Measurements from ENCODE around the gene RXRA. TPM values are rescaled to one million over a fixed set of nuclear protein-coding genes. Genes with fewer than 3 reads are reported as not detected.

The RXRA gene
- total and polyA plus RNA-seq, 3 experiments from 2014 or later, result 2.1 to 10.0 (median 9.9) TPM

DNA sequence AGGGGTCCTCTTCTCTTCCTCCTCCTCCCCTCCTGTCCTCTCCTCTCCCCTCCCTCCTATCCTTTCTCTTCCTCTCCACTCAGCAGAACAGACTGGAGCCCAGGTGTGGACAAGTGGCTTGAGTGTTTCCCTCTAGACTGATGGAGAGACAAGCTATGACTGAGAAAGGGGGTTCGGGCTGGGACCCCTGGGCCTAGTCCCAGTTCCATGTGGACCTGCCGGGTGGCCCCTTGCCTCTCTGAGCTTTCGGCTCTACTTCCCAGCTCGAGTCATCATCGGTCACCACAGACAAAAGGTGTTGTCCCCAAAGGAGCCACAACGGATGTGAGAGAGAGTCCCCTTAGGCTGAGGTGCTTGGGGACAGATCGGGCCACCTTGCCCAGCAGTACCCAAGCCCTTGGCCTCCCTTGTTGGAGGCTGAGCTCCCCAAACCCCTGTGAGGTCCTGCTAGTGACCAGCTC is 3.4 kb upstream of the RXRA start:
- Mint-ChIP-seq H3K9me3 (no peaks in the 10 kb centered on the region), H3K4me1 (peaks cover 6 to 19% (median 8%) of the 10 kb centered on the region in 3 donors), H3K36me3 (no peaks in the 10 kb centered on the region), H3K27ac (peak overlapping the region in 5 of 8 donors; percentile 5 to 77 (median 38)), H3K27me3 (peaks cover 0 to 4% of the 10 kb centered on the region in 2 donors), H3K4me3 (peak overlapping the region in 2 of 7 donors; percentile 15 to 82)
- DNase-seq, result peak in 1 of 5 donors; percentile 40
- Histone ChIP-seq H3K27ac (ENCODE audit: low read depth, low read length) (no peak overlapping the region), H3K4me3 (ENCODE audit: low read length) (no peak overlapping the region), H3K27me3 (ENCODE audit: insufficient read depth, low read length, poor library complexity, severe bottlenecking) (no peaks in the 10 kb centered on the region), H3K4me1 (ENCODE audit: insufficient read depth, low read length) (peaks cover 13% of the 10 kb centered on the region), H3K36me3 (ENCODE audit: insufficient read depth, low read length) (no peaks in the 10 kb centered on the region), H3K9me3 (ENCODE audit: low read length) (no peaks in the 10 kb centered on the region)
- ChIA-PET CTCF (interaction anchor here (1.1 to 3.4 kb wide), 3 partner anchors 21 to 152 kb away, joined by 3 to 10 read pairs (median 6); no protein-coding TSS in a partner anchor), POLR2A (interaction anchor here (0.6 kb wide), 1 partner anchor 120 kb away, joined by 3 read pairs; no protein-coding TSS in a partner anchor)

DNA sequence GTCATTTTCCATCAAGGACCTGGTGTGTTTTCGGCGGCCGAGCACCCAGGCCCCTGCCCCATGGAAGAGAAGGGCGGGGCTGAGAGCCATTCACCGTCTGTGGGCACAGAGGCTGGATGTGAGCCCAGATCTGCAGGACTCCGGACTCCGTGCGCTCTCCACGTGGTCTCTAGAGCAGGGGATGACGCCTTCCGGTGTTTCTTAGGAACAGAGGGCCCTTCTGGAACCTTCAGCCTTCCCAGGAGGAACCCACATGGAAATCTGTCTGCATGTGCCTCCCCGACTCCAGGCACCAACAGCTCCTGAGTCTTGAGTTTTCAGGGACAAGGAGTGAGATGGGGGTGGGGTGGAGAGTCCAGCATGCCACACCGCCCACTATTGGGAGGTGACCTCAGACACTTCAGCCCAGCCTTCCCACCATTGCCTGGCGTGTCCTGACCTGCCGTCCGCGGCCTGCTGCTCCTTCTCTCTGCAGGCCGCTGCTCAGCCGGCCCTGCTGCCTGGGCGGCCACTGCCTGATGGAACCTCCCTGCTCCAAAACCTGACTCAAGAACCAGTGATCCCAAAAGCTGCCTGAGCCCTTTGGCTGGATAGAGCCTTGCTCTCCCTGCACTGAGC is 2.4 kb upstream of the RXRA start:
- H3K4me1 Mint-ChIP-seq, result peaks cover 6 to 19% (median 8%) of the 10 kb centered on the region in 3 donors
- H3K27me3 Mint-ChIP-seq, result peaks cover 0 to 4% of the 10 kb centered on the region in 2 donors
- peak in 1 of 5 donors; percentile 44 for DNase-seq
- H3K4me3 ChIP-seq (ENCODE audit: low read length), result no peak overlapping the region
- ChIA-PET CTCF (interaction anchor here (0.9 to 3.4 kb wide), 3 partner anchors 22 to 153 kb away, joined by 3 to 10 read pairs (median 6); no protein-coding TSS in a partner anchor), POLR2A (no interaction called here)
- no peaks in the 10 kb centered on the region for H3K36me3 ChIP-seq (ENCODE audit: insufficient read depth, low read length)
- H3K27ac Mint-ChIP-seq, result peak overlapping the region in 5 of 8 donors; percentile 27 to 88 (median 77)
- H3K4me1 ChIP-seq (ENCODE audit: insufficient read depth, low read length), result peaks cover 19% of the 10 kb centered on the region
- no peaks in the 10 kb centered on the region for H3K9me3 Mint-ChIP-seq
- peak overlapping the region; percentile 16 to 89 (median 80) for H3K4me3 Mint-ChIP-seq
- no peaks in the 10 kb centered on the region for H3K27me3 ChIP-seq (ENCODE audit: insufficient read depth, low read length, poor library complexity, severe bottlenecking)
- H3K27ac ChIP-seq (ENCODE audit: low read depth, low read length), result no peak overlapping the region
- no peaks in the 10 kb centered on the region for H3K36me3 Mint-ChIP-seq
- no peaks in the 10 kb centered on the region for H3K9me3 ChIP-seq (ENCODE audit: low read length)

DNA sequence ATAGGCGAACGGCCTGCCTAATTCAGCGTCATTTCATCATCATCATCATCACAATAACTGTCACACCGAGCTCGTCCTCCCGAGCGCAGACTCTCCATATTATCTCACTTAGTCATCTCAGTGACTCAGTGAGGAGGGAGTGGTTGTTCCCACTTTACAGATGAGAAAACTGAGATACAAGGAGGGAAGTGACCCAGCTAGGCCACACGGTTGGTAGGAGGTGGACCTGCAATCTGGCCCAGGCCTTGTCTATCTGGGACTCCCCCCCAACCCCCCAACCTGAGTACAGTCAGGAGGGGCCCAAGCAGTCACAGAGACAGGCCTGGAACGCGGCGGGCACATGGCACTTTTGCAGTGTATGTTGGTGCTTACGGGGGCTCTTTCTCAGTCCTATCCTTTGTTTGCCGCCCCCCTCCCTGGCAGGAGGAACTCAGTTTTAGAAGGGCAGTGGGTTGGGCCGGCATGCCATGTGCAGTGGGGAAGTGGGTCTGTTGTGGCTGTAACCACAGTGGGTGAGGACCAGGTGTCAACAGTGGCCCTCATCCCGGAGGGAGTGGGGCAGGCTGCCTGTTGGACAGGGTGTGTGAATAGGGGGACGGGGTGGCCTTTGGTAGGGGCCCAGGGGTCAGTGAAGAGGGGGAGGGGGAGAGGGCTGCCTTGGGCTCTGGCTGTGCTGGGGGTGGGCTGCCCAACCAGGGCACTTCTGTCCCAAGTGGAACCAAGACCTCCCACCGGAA is 1.7 kb upstream of the RXRA start:
- ChIA-PET POLR2A (interaction anchor here (0.9 kb wide), 1 partner anchor 189 kb away, joined by 4 read pairs; the partner anchor contains the start of gene WDR5), CTCF (interaction anchor here (0.9 to 3.4 kb wide), 2 partner anchors 23 to 154 kb away, joined by 3 to 10 read pairs; no protein-coding TSS in a partner anchor)
- H3K27me3 Mint-ChIP-seq, result peaks cover 0 to 4% of the 10 kb centered on the region in 2 donors
- no peaks in the 10 kb centered on the region for H3K9me3 Mint-ChIP-seq
- Histone ChIP-seq H3K36me3 (ENCODE audit: insufficient read depth, low read length) (no peaks in the 10 kb centered on the region), H3K27me3 (ENCODE audit: insufficient read depth, low read length, poor library complexity, severe bottlenecking) (no peaks in the 10 kb centered on the region), H3K4me1 (ENCODE audit: insufficient read depth, low read length) (peaks cover 19% of the 10 kb centered on the region), H3K9me3 (ENCODE audit: low read length) (no peaks in the 10 kb centered on the region), H3K4me3 (ENCODE audit: low read length) (no peak overlapping the region), H3K27ac (ENCODE audit: low read depth, low read length) (no peak overlapping the region)
- H3K36me3 Mint-ChIP-seq, result no peaks in the 10 kb centered on the region
- peak in 1 of 5 donors; percentile 48 for DNase-seq
- peak overlapping the region; percentile 77 to 89 (median 80) for H3K4me3 Mint-ChIP-seq
- H3K4me1 Mint-ChIP-seq, result peaks cover 6 to 22% (median 8%) of the 10 kb centered on the region in 3 donors
- peak overlapping the region; percentile 40 to 90 (median 70) for H3K27ac Mint-ChIP-seq

DNA sequence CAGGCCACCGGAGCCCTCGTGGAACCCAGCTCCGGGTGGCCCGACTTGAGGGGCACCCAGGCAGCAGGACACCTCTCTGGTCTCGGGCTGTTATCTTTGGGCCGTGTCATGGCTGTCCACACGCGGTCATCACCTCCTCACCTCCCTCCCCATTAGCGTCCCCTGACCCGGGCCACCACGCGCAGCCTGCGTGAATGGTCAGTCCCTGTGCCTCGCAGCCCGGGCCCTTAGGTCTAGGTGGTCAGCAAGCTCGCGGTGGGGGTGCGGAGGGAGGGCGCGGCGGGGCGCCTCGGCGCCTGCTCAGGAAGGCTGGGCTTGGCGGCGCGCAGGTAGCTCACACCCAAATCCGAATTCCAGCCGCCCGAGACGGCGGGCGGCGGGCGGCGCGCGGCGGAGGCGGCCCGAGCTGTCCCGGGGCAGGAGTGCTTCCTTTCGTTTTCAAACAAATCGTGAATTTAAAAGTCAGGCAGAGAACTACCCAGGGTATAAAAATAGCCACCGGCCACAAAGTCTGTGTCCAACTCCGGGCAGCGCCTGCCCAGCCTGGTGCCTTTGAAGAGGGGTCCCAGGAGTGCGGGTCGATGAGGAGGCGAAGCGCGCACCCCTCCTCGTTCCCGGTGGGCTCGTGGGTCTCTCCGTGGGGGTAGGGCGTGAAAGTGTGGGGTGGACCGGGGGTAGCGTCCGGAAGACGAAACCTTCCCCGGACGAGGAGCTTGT is 1.0 kb upstream of the RXRA start:
- Mint-ChIP-seq H3K4me3 (peak overlapping the region; percentile 72 to 83 (median 76)), H3K27me3 (peaks cover 0 to 4% of the 10 kb centered on the region in 2 donors), H3K9me3 (no peaks in the 10 kb centered on the region), H3K27ac (peak overlapping the region in 1 of 8 donors; percentile 41), H3K36me3 (no peaks in the 10 kb centered on the region), H3K4me1 (peaks cover 6 to 23% (median 9%) of the 10 kb centered on the region in 3 donors)
- CTCF ChIA-PET, result interaction anchor here (3.4 kb wide), 1 partner anchor 154 kb away, joined by 10 read pairs; no protein-coding TSS in a partner anchor
- peak in 3 of 5 donors; percentile 24 to 53 (median 30) for DNase-seq
- Histone ChIP-seq H3K9me3 (ENCODE audit: low read length) (no peaks in the 10 kb centered on the region), H3K4me1 (ENCODE audit: insufficient read depth, low read length) (peaks cover 19% of the 10 kb centered on the region), H3K27ac (ENCODE audit: low read depth, low read length) (peak overlapping the region; percentile 59), H3K36me3 (ENCODE audit: insufficient read depth, low read length) (no peaks in the 10 kb centered on the region), H3K27me3 (ENCODE audit: insufficient read depth, low read length, poor library complexity, severe bottlenecking) (no peaks in the 10 kb centered on the region), H3K4me3 (ENCODE audit: low read length) (peak overlapping the region; percentile 86)
- POLR2A ChIA-PET, result interaction anchor here (0.9 kb wide), 1 partner anchor 189 kb away, joined by 4 read pairs; the partner anchor contains the start of gene WDR5

DNA sequence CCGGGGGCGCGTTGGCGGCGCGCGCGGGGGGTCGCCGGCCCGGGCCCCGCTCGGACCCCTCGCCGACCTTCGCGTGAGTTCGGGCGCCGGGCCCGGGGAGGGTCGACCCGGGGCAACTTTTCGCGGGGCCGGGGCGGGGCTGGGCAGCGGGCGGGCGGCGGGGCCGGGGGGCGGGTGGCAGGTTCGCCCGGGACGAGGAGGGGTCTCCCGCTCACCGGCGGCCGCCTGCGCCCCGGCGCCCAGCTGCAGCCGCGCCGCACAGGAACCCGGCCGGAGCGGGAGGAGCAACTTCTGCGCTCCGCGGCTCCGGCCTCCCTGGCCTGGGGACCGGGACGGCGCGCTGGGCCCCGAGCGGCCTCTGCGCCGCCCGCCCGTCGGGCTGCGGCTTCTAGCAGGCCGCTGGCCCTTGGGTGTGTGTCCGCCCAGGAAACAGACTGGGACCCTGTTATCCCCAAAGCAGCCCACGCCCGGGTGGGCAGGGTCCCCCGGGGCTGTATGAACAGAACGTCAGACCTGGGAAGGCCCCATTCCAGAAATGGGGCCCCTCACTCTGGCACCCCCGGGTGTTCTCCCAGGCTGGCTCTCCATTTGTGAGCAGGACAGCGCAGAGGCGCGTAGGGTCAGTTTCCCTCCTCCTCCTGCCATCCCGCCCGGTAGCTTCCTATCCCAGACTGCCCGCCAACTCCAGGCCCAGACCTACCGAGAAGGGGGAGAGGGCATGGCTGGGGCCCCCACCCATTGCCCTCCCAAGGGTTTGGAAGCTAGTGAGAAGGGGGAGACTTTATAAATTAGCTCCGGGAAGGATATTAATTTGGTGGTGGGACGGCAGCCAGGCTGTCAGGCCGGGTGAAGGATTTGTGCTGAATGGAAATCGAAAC is 708 bp downstream of the RXRA start:
- Mint-ChIP-seq H3K9me3 (no peaks in the 10 kb centered on the region), H3K4me1 (peaks cover 9 to 28% (median 15%) of the 10 kb centered on the region in 3 donors), H3K27me3 (peaks cover 0 to 4% of the 10 kb centered on the region in 2 donors), H3K4me3 (peak overlapping the region; percentile 60 to 87 (median 65)), H3K36me3 (no peaks in the 10 kb centered on the region), H3K27ac (peak overlapping the region in 3 of 8 donors; percentile 38 to 93 (median 50))
- ChIA-PET CTCF (interaction anchor here (1.0 to 2.3 kb wide), 2 partner anchors 27 to 156 kb away, joined by 3 to 8 read pairs; no protein-coding TSS in a partner anchor), POLR2A (no interaction called here)
- Histone ChIP-seq H3K4me1 (ENCODE audit: insufficient read depth, low read length) (peaks cover 19% of the 10 kb centered on the region), H3K4me3 (ENCODE audit: low read length) (peak overlapping the region; percentile 39), H3K9me3 (ENCODE audit: low read length) (no peaks in the 10 kb centered on the region), H3K36me3 (ENCODE audit: insufficient read depth, low read length) (no peaks in the 10 kb centered on the region), H3K27me3 (ENCODE audit: insufficient read depth, low read length, poor library complexity, severe bottlenecking) (no peaks in the 10 kb centered on the region), H3K27ac (ENCODE audit: low read depth, low read length) (peak overlapping the region; percentile 57)
- DNase-seq, result peak in 1 of 5 donors; percentile 42

DNA sequence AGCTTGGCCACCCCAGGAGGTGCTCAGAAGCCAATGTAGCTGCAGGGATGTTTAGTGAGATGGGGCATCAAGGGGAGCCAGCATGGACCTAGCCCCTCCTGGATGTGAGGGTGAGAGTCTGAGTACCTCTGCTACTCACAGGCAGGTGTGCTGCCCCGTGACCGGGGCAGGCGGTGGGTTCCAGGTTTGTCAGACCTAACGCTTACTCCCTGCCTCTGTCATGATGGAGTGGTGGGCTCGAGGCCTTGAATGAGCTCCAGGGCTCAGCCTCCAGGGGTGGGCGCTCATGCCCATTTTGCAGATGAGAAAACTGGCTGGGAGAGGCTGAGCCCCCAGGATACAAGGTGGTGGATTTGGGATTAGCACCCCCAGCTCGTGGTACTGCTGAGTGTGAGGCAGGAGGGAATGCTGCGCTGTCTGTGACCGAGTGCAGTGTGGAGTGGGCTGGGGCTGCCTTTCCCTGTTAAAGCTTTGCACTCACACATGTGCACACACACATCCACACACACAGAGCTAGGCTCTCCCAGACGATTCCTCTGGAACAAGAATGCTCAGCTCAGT is 1.5 kb downstream of the RXRA start:
- peak overlapping the region; percentile 57 for H3K27ac ChIP-seq (ENCODE audit: low read depth, low read length)
- ChIA-PET POLR2A (no interaction called here), CTCF (interaction anchor here (0.9 to 2.3 kb wide), 3 partner anchors 26 to 157 kb away, joined by 3 to 8 read pairs (median 7); no protein-coding TSS in a partner anchor)
- DNase-seq, result no peak
- H3K4me1 ChIP-seq (ENCODE audit: insufficient read depth, low read length), result peaks cover 19% of the 10 kb centered on the region
- no peaks in the 10 kb centered on the region for H3K9me3 Mint-ChIP-seq
- H3K36me3 ChIP-seq (ENCODE audit: insufficient read depth, low read length), result no peaks in the 10 kb centered on the region
- H3K4me3 ChIP-seq (ENCODE audit: low read length), result no peak overlapping the region
- H3K9me3 ChIP-seq (ENCODE audit: low read length), result no peaks in the 10 kb centered on the region
- H3K4me3 Mint-ChIP-seq, result peak overlapping the region; percentile 49 to 85 (median 65)
- peak overlapping the region in 2 of 8 donors; percentile 17 to 89 for H3K27ac Mint-ChIP-seq
- peaks cover 0 to 4% of the 10 kb centered on the region in 2 donors for H3K27me3 Mint-ChIP-seq
- H3K4me1 Mint-ChIP-seq, result peaks cover 9 to 28% (median 15%) of the 10 kb centered on the region in 3 donors
- H3K36me3 Mint-ChIP-seq, result no peaks in the 10 kb centered on the region
- no peaks in the 10 kb centered on the region for H3K27me3 ChIP-seq (ENCODE audit: insufficient read depth, low read length, poor library complexity, severe bottlenecking)

All from CD8-positive, alpha-beta memory T cell (primary cell).